Right lobe of liver (tissue), 4 donors: ENCODE measurements around the gene HDAC9.

ENCODE experiments used
- POLR2A ChIP-seq: fragments of 450-650 bp; IDR thresholded peaks from one replicate; pipeline ENCODE4 v1.6.1; 2017; ENCODE audit warnings: antibody characterized with exemption, mild to moderate bottlenecking
- TF ChIP-seq, protein P1 (sequence below), 4 donors: fragments of 200-600 bp in 3 of 4; fragments of 450-650 bp in 1 of 4; IDR thresholded peaks; one replicate each; pipeline versions ENCODE4 v1.5.1 to v1.8.0; 2016 to 2022; ENCODE audit warnings: antibody characterized with exemption in 4 of 4, mild to moderate bottlenecking in 2 of 4
- donor health status: DM: no; HTN: no; CAD: no.
- donor health status: DM: no; HTN: no; CAD: no.
- donor health status: DM: no; HTN: yes; CAD: no.

DNA sequence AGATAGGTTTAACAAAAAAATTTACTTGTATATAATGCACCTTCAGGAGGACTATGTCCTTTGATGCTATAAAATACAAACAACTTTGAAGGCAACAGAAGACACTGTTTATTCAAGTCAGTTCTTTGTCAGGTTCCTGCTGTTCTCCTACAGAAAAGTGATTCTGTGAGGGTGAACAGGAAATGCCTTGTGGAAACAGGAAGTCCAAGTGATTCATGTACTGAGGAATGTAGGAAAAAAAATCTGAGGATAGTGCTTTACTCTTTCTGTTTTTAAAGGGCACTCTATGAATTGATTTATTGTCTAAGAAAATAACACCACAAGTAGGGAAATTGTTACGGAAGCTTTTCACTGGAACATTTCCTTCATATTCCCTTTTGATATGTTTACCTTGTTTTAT, 171.9 kb downstream of the HDAC9 start:
- TF ChIP-seq, protein P1, sequence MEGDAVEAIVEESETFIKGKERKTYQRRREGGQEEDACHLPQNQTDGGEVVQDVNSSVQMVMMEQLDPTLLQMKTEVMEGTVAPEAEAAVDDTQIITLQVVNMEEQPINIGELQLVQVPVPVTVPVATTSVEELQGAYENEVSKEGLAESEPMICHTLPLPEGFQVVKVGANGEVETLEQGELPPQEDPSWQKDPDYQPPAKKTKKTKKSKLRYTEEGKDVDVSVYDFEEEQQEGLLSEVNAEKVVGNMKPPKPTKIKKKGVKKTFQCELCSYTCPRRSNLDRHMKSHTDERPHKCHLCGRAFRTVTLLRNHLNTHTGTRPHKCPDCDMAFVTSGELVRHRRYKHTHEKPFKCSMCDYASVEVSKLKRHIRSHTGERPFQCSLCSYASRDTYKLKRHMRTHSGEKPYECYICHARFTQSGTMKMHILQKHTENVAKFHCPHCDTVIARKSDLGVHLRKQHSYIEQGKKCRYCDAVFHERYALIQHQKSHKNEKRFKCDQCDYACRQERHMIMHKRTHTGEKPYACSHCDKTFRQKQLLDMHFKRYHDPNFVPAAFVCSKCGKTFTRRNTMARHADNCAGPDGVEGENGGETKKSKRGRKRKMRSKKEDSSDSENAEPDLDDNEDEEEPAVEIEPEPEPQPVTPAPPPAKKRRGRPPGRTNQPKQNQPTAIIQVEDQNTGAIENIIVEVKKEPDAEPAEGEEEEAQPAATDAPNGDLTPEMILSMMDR (IDR thresholded peaks at IDR 0.05): no peak
- TF ChIP-seq POLR2A: no peak
